Lower leg skin (tissue), 4 donors: ENCODE measurements around the gene ZBTB42. TPM values are rescaled to one million over a fixed set of nuclear protein-coding genes. Genes with fewer than 3 reads are reported as not detected.

Experiments used
- DNase-seq, 2 donors: peaks; one replicate each; pipeline ENCODE4 v3.0.0-alpha.2; 2019; ENCODE audit warnings: low spot score in 2 of 2
- H3K4me3 ChIP-seq: fragments of 200-600 bp; sonication (generic); 2 replicates; pipeline ENCODE4 v1.5.1; 2017; ENCODE audit warnings: mild to moderate bottlenecking, low read depth; ENCODE audit not compliant: poor library complexity, severe bottlenecking
- POLR2A ChIP-seq, 2 donors: fragments of 450-650 bp; IDR thresholded peaks; one replicate each; pipeline ENCODE4 v1.6.1; 2016 to 2017; ENCODE audit warnings: antibody characterized with exemption in 2 of 2, mild to moderate bottlenecking in 1 of 2, moderate library complexity in 1 of 2
- WGBS, 2 donors: methylation state at CpG; one replicate each; pipeline ENCODE4 v1.1.5; 2018; 5-methylcytosine and 5-hydroxymethylcytosine counted together
- intact Hi-C: fragments of 100-400 bp; cut with DNase I; formaldehyde crosslinking; loops from one replicate; pipeline ENCODE4 v1.15.0; 2023; ENCODE audit warnings: low total_unique reads
- total RNA-seq, 4 donors: library from RNA; depleted of rRNA; stranded (reverse); fragments of >200 nt; gene quantifications; one replicate each; pipeline ENCODE4 v1.1.0, GENCODE V29; 2016
- TF ChIP-seq, protein P1 (sequence below), 3 donors: fragments of 450-650 bp; IDR thresholded peaks; one replicate each; pipeline ENCODE4 v1.5.1; 2016; ENCODE audit warnings: antibody characterized with exemption in 3 of 3, mild to moderate bottlenecking in 3 of 3, moderate library complexity in 2 of 3

The ZBTB42 gene
- total RNA-seq, 4 donors from 2014 or later, result 1.6 to 11.9 (median 8.6) TPM

DNA sequence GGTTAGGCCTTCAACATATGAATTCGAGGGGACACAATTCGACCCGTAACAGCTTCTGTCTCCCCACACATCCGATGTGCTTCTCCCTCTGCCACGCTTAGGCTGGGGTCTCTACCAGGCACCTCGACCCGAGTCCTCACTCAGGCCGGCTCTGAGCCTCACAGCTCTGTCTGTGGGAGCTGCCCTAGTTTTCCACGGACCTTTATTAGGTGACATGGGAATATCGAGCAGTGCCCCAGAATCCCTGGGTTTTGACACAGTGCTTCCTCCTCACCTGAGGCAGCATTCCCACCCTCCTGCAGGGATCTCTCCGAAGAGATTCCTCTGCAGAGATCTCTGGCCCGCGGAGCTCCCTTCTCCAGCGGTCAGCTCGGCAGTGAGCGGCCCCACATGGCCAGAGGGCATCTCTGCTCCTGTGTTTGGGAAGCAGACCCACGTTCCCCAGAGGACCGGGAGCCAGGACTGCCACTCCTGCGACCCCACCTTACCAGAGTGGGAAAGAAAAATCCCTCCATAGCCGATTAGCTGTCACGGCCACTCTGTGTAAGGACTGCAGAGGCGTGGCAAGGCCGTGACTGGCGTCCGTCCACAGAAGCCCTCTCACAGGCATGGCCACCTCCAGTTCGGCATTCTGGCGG, 21.2 kb downstream of the ZBTB42 start:
- intact Hi-C loops, result loop anchor here (5.0 kb wide), 1 partner anchor 50 kb away; no protein-coding TSS in a partner anchor
- no peak for TF ChIP-seq POLR2A (IDR thresholded peaks at IDR 0.05)
- TF ChIP-seq, protein P1, sequence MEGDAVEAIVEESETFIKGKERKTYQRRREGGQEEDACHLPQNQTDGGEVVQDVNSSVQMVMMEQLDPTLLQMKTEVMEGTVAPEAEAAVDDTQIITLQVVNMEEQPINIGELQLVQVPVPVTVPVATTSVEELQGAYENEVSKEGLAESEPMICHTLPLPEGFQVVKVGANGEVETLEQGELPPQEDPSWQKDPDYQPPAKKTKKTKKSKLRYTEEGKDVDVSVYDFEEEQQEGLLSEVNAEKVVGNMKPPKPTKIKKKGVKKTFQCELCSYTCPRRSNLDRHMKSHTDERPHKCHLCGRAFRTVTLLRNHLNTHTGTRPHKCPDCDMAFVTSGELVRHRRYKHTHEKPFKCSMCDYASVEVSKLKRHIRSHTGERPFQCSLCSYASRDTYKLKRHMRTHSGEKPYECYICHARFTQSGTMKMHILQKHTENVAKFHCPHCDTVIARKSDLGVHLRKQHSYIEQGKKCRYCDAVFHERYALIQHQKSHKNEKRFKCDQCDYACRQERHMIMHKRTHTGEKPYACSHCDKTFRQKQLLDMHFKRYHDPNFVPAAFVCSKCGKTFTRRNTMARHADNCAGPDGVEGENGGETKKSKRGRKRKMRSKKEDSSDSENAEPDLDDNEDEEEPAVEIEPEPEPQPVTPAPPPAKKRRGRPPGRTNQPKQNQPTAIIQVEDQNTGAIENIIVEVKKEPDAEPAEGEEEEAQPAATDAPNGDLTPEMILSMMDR (IDR thresholded peaks at IDR 0.05), result no peak
- DNase-seq, result no peak
- 92 to 93% methylated on average over 27 of the region's 27 CpGs for WGBS, 2 donors
- no peak overlapping the region for H3K4me3 ChIP-seq

DNA sequence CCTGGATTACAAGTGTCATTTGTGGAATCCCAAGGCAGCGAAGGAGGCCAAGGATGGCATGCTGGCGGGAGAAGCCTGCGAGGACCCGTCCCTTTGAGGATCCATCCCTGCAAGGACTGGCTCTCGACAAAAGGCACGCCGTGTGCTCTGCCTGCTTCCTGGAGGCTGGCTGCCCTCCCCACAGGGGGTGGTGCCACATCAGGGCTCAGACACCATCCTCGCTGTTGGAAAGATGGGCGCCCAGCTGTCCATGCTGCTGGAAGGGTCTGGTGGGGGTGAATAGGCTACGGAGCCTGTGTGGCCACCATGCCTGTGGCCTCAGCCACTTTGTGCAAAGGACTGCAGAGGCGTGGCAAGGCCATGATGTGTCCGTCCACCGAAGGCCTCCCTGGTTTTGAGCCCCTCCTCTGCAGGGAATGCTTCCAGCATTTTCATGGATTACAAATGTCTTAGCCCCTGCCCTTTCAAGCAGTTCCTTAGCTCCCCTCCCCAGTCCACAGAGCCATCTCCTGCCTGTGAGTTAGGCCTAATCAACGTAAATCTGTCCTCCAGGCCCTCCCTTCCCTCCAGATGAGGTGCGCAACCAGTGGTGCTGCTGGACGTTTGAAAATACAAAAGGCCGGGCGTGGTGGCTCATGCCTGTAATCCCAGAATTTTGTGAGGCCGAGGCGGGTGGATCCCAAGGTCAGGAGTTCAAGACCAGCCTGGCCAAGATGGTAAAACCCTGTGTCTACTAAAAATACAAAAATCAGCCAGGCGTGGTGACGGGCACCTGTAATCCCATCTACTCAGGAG, 22.1 kb downstream of the ZBTB42 start:
- DNase-seq, result no peak
- intact Hi-C loops, result loop anchor here (5.0 kb wide), 1 partner anchor 51 kb away; no protein-coding TSS in a partner anchor
- TF ChIP-seq POLR2A (IDR thresholded peaks at IDR 0.05), result no peak
- TF ChIP-seq, protein P1 (IDR thresholded peaks at IDR 0.05), result no peak
- WGBS, 2 donors, result 86% methylated on average over 22 of the region's 22 CpGs
- no peak overlapping the region for H3K4me3 ChIP-seq

DNA sequence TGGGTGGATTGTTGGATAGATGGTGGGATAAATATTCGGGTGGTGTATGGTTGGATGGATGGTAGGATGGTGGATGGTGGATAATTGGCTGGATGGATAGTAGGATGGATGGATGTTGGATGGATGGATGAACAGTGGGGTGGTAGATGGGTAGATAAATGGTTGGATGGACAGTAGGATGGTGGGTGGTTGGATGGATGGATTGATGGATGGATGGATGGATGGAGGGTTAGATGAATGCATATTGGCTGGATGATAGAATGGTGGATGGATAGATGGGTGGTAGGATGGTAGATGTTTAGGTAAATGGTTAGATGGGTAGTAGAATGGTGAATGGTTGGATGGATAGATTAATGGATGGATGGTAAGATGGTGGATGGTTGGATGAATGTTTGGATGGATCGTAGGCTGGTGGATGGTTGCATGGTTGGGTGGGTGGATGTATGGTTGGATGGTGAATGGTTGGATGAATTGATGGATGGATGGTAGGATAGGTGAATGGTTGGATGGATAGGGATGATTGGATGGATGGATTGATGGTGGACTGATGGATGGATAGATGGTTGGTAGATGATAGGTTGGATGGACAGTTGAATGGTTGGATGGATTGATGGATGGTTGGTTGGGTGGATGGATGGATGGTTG, 23.6 kb downstream of the ZBTB42 start:
- WGBS, 2 donors, result 97% methylated on average over 2 of the region's 2 CpGs
- no peak for DNase-seq
- H3K4me3 ChIP-seq, result no peak overlapping the region
- TF ChIP-seq, protein P1 (IDR thresholded peaks at IDR 0.05), result no peak
- no peak for TF ChIP-seq POLR2A (IDR thresholded peaks at IDR 0.05)
- intact Hi-C loops, result loop anchor here (5.0 kb wide), 1 partner anchor 52 kb away; no protein-coding TSS in a partner anchor

DNA sequence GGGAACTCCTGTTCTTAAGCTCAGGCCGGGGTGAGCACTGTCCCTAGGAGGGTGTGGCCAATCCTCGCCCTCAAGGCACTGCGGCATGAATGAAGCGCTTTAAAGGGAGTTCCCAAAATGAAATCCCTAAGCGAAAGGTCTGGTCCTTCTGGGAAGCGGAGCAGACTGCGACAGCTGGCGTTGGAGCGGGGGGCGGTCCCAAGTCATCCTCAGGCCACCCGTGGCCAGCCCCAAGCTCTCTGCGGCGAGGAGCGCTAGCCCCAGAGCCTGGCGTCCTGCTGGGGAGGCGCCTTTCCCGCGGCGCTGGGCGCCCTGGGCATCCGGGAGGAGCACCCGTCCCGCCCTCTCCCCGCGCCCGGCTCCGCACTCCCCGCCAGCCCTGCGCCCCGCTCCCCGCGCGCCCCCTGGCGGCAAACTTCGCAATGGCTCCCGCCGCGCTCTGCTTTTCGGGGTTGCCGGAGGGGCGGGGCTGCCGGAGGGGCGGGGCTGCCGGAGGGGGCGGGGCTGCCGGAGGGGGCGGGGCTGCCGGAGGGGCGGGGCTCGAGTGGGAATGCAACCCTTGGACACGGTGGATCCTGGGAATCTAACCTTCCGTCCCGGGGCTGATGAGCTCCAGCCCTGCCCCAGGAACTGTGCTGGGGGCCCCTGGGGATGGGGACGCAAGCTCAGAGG, 25.4 kb downstream of the ZBTB42 start:
- TF ChIP-seq, protein P1 (IDR thresholded peaks at IDR 0.05), result no peak
- no peak for TF ChIP-seq POLR2A (IDR thresholded peaks at IDR 0.05)
- 0 to 1% methylated on average over 22 to 39 of the region's 54 CpGs for WGBS, 2 donors

DNA sequence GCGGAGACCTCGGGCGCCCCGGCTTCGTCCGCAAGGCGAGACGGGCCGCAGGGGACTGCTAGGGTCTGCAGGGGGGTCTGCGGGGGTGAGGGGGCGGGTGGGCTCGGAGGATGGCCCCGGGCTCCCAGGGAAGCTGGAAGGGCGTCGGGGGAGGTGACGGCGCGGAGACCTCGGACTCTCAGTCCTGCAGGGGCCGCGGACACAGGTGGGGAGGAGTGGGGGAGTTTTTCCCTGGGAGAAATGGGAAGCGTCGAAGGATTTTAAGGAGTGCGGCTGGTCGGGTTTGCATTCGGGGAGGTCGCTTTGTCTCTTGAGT, 25.9 kb downstream of the ZBTB42 start:
- no peak for DNase-seq
- H3K4me3 ChIP-seq, result no peak overlapping the region
- intact Hi-C loops, result no loop called here
- TF ChIP-seq, protein P1 (IDR thresholded peaks at IDR 0.05), result no peak
- TF ChIP-seq POLR2A (IDR thresholded peaks at IDR 0.05), result no peak
- WGBS, 2 donors, result 2 to 3% methylated on average over 10 to 14 of the region's 27 CpGs

More for the DNA sequence above, 25.4 kb downstream of the ZBTB42 start:
- peak overlapping the region; percentile 12 for H3K4me3 ChIP-seq
- peak; percentile 85 to 98 for DNase-seq
- intact Hi-C loops, result no loop called here
